Body of pancreas (tissue), 4 donors: ENCODE data around the gene MTR. TPM values are rescaled to one million over a fixed set of nuclear protein-coding genes. Genes with fewer than 3 reads are reported as not detected.

Experiments
- ATAC-seq: fragments of 150-250 bp; one replicate; pipeline ENCODE4 v1.9.1; 2016
- DNase-seq, 4 donors: peaks; one replicate each; pipeline ENCODE4 v3.0.0-alpha.2; 2019
- H3K27ac ChIP-seq, 4 donors: fragments of 200-600 bp; sonication (generic); 1 replicate in 3 of 4; 2 replicates in 1 of 4; pipeline versions ENCODE4 v1.5.1 to v1.6.1; 2016 to 2019; ENCODE audit warnings: mild to moderate bottlenecking in 1 of 4, mixed read lengths in 1 of 4, moderate library complexity in 1 of 4
- H3K27me3 ChIP-seq, 2 donors: fragments of 200-600 bp; sonication (generic); one replicate each; pipeline ENCODE4 v1.6.0; 2016; ENCODE audit warnings: mild to moderate bottlenecking in 1 of 2
- H3K36me3 ChIP-seq, 2 donors: fragments of 200-600 bp; sonication (generic); replicated peaks in 1 of 2; 2 replicates each; pipeline ENCODE4 v1.5.1; 2016; ENCODE audit warnings: low read depth in 2 of 2; ENCODE audit not compliant: insufficient read depth in 1 of 2
- H3K4me1 ChIP-seq: fragments of 200-600 bp; sonication (generic); one replicate; pipeline ENCODE4 v1.6.0; 2016
- H3K4me3 ChIP-seq, 2 donors: fragments of 200-600 bp; sonication (generic); 1 replicate in 1 of 2; 2 replicates in 1 of 2; pipeline ENCODE4 v1.5.1; 2016 to 2019
- H3K9me3 ChIP-seq, 3 donors: fragments of 200-600 bp; sonication (generic); 1 replicate in 2 of 3; 2 replicates in 1 of 3; pipeline ENCODE4 v1.5.1; 2016
- CTCF ChIP-seq, 7 experiments: fragments of 450-650 bp in 4 of 7; fragments of 200-600 bp in 3 of 7; sonication (generic) in 3 of 7; IDR thresholded peaks; one replicate each; pipeline ENCODE4 v1.5.1; 2016 to 2019; ENCODE audit warnings: antibody characterized with exemption in 7 of 7
- POLR2A ChIP-seq, 3 donors: fragments of 450-650 bp; IDR thresholded peaks; one replicate each; pipeline ENCODE4 v1.6.1; 2016; ENCODE audit warnings: antibody characterized with exemption in 3 of 3, mild to moderate bottlenecking in 2 of 3
- WGBS, 2 donors: methylation state at CpG; one replicate each; pipeline ENCODE4 v1.1.5; 2017; 5-methylcytosine and 5-hydroxymethylcytosine counted together
- intact Hi-C: fragments of 100-400 bp; cut with DNase I; formaldehyde crosslinking; loops from one replicate; pipeline ENCODE4 v1.15.1; 2023
- total RNA-seq, 2 donors: library from RNA; depleted of rRNA; stranded (reverse); fragments of >200 nt; gene quantifications; one replicate each; pipeline ENCODE4 v1.1.0, GENCODE V29; 2016

The MTR gene
- total RNA-seq, 2 donors from 2014 or later, result 26.7 to 29.8 TPM

- intact Hi-C loops, result no loop called here
These were observed 27.8 kb upstream of the MTR start for GRCh38 chr1:236767276-236767675.

GRCh38 chr1:236768601-236769000 lies 26.5 kb upstream of the MTR start:
- ATAC-seq (no peak), DNase-seq (no peak)
- Histone ChIP-seq H3K27ac (no peak overlapping the region), H3K4me1 (peaks cover 31% of the 10 kb centered on the region), H3K36me3 (no peaks in the 10 kb centered on the region), H3K4me3 (no peak overlapping the region), H3K27me3 (no peaks in the 10 kb centered on the region), H3K9me3 (no peaks in the 10 kb centered on the region)
- intact Hi-C loops, result no loop called here
- no peak for TF ChIP-seq POLR2A (IDR thresholded peaks at IDR 0.05)
- peak in 1 of 7 experiments; percentile 7 for TF ChIP-seq CTCF (IDR thresholded peaks at IDR 0.05)

More at GRCh38 chr1:236767276-236767675, 27.8 kb upstream of the MTR start:
- H3K27me3 ChIP-seq, result no peaks in the 10 kb centered on the region
- peak overlapping the region in 2 of 4 donors; percentile 8 to 47 for H3K27ac ChIP-seq
- no peaks in the 10 kb centered on the region for H3K36me3 ChIP-seq
- H3K4me1 ChIP-seq, result peaks cover 44% of the 10 kb centered on the region
- TF ChIP-seq CTCF (IDR thresholded peaks at IDR 0.05), result no peak
- TF ChIP-seq POLR2A (IDR thresholded peaks at IDR 0.05), result no peak
- DNase-seq, result peak in 1 of 4 donors; percentile 21
- no peak for ATAC-seq
- H3K4me3 ChIP-seq, result no peak overlapping the region
- 33 to 41% methylated on average over 6 of the region's 6 CpGs for WGBS, 2 donors
- no peaks in the 10 kb centered on the region for H3K9me3 ChIP-seq

GRCh38 chr1:236773919-236774318 lies 21.2 kb upstream of the MTR start:
- DNase-seq, result no peak
- Histone ChIP-seq H3K36me3 (no peaks in the 10 kb centered on the region), H3K9me3 (no peaks in the 10 kb centered on the region), H3K27me3 (no peaks in the 10 kb centered on the region), H3K27ac (no peak overlapping the region), H3K4me1 (no peaks in the 10 kb centered on the region), H3K4me3 (no peak overlapping the region)
- 67 to 78% methylated on average over 3 of the region's 3 CpGs for WGBS, 2 donors
- TF ChIP-seq CTCF (IDR thresholded peaks at IDR 0.05) (no peak), POLR2A (IDR thresholded peaks at IDR 0.05) (no peak)
- ATAC-seq, result no peak
- intact Hi-C loops, result no loop called here

GRCh38 chr1:236774926-236775325 lies 20.2 kb upstream of the MTR start:
- H3K36me3 ChIP-seq, result no peaks in the 10 kb centered on the region
- ATAC-seq (peak; percentile 74), DNase-seq (peak in 2 of 4 donors; percentile 29 to 42)
- no peaks in the 10 kb centered on the region for H3K9me3 ChIP-seq
- intact Hi-C loops, result no loop called here
- H3K27ac ChIP-seq, result no peak overlapping the region
- H3K27me3 ChIP-seq, result no peaks in the 10 kb centered on the region
- H3K4me1 ChIP-seq, result no peaks in the 10 kb centered on the region
- no peak for TF ChIP-seq POLR2A (IDR thresholded peaks at IDR 0.05)
- peak in 6 of 7 experiments; percentile 29 to 68 (median 53) for TF ChIP-seq CTCF (IDR thresholded peaks at IDR 0.05)
- no peak overlapping the region for H3K4me3 ChIP-seq
- WGBS, 2 donors, result 39 to 41% methylated on average over 3 of the region's 3 CpGs

GRCh38 chr1:236779312-236779711 lies 15.8 kb upstream of the MTR start:
- no peaks in the 10 kb centered on the region for H3K9me3 ChIP-seq
- no peak for ATAC-seq

More at GRCh38 chr1:236779312-236779711, 15.8 kb upstream of the MTR start:
- no peak for DNase-seq
- Histone ChIP-seq H3K4me1 (no peaks in the 10 kb centered on the region), H3K4me3 (no peak overlapping the region), H3K36me3 (no peaks in the 10 kb centered on the region), H3K27ac (no peak overlapping the region), H3K27me3 (no peaks in the 10 kb centered on the region)
- TF ChIP-seq CTCF (IDR thresholded peaks at IDR 0.05) (no peak), POLR2A (IDR thresholded peaks at IDR 0.05) (no peak)
- intact Hi-C loops, result no loop called here
- WGBS, 2 donors, result 91 to 93% methylated on average over 2 of the region's 2 CpGs
